GM13977 (cell line): ENCODE data around the gene SEMA4B.
A peak's percentile ranks its signal among the peaks of the same experiment; 100 is the strongest.

ENCODE experiments used
- DNase-seq: peaks from one replicate; pipeline ENCODE4 v3.0.0; 2012; ENCODE audit warnings: low spot score
- in situ Hi-C: fragments of 300-500 bp; cut with MboI; formaldehyde crosslinking; loops from one replicate; pipeline ENCODE4 v1.12.0; 2022; ENCODE audit warnings: low sequenced_read_pairs, low pct_unique_long_range_greater_than_20kb, mixed read lengths, inconsistent platforms; ENCODE audit not compliant: unreplicated experiment
- TF ChIP-seq, protein P1 (sequence below): IDR thresholded peaks from 2 replicates; pipeline ENCODE4 v1.5.1; 2012; ENCODE audit warnings: mild to moderate bottlenecking, control low read depth; ENCODE audit not compliant: insufficient read depth; ENCODE audit errors: extremely low read depth, missing control alignments

The SEMA4B gene

DNA sequence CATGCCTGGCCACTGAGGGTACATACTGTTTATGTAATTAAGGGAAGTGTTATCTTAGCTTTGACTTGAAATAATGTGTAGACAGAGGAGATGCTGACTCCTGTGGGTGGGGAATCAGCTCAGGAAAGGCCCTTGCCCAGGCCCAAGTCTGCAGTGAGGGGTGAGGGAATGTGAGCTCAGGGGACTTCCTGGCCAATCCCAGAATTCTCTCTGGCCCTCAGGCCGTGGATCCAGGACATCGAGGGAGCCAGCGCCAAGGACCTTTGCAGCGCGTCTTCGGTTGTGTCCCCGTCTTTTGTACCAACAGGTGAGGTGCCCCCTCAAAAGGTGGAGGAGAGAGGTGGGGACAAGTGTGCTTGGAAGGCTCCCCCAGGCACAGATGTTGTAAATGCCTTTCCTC, 26.2 kb downstream of the SEMA4B start:
- in situ Hi-C loops = no loop called here
- DNase-seq = no peak
- TF ChIP-seq, protein P1, sequence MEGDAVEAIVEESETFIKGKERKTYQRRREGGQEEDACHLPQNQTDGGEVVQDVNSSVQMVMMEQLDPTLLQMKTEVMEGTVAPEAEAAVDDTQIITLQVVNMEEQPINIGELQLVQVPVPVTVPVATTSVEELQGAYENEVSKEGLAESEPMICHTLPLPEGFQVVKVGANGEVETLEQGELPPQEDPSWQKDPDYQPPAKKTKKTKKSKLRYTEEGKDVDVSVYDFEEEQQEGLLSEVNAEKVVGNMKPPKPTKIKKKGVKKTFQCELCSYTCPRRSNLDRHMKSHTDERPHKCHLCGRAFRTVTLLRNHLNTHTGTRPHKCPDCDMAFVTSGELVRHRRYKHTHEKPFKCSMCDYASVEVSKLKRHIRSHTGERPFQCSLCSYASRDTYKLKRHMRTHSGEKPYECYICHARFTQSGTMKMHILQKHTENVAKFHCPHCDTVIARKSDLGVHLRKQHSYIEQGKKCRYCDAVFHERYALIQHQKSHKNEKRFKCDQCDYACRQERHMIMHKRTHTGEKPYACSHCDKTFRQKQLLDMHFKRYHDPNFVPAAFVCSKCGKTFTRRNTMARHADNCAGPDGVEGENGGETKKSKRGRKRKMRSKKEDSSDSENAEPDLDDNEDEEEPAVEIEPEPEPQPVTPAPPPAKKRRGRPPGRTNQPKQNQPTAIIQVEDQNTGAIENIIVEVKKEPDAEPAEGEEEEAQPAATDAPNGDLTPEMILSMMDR = no peak

DNA sequence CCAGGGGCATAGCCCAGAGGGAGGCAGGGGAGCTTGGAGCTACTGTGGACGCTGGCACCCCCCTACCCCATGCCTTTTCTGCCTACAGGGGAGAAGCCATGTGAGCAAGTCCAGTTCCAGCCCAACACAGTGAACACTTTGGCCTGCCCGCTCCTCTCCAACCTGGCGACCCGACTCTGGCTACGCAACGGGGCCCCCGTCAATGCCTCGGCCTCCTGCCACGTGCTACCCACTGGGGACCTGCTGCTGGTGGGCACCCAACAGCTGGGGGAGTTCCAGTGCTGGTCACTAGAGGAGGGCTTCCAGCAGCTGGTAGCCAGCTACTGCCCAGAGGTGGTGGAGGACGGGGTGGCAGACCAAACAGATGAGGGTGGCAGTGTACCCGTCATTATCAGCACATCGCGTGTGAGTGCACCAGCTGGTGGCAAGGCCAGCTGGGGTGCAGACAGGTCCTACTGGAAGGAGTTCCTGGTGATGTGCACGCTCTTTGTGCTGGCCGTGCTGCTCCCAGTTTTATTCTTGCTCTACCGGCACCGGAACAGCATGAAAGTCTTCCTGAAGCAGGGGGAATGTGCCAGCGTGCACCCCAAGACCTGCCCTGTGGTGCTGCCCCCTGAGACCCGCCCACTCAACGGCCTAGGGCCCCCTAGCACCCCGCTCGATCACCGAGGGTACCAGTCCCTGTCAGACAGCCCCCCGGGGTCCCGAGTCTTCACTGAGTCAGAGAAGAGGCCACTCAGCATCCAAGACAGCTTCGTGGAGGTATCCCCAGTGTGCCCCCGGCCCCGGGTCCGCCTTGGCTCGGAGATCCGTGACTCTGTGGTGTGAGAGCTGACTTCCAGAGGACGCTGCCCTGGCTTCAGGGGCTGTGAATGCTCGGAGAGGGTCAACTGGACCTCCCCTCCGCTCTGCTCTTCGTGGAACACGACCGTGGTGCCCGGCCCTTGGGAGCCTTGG, 27.0 kb downstream of the SEMA4B start:
- TF ChIP-seq, protein P1 = no peak
- DNase-seq = no peak
- in situ Hi-C loops = no loop called here

DNA sequence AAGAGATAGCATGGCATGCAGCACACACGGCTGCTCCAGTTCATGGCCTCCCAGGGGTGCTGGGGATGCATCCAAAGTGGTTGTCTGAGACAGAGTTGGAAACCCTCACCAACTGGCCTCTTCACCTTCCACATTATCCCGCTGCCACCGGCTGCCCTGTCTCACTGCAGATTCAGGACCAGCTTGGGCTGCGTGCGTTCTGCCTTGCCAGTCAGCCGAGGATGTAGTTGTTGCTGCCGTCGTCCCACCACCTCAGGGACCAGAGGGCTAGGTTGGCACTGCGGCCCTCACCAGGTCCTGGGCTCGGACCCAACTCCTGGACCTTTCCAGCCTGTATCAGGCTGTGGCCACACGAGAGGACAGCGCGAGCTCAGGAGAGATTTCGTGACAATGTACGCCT, 27.8 kb downstream of the SEMA4B start:
- TF ChIP-seq, protein P1 = no peak
- in situ Hi-C loops = no loop called here
- DNase-seq = no peak

DNA sequence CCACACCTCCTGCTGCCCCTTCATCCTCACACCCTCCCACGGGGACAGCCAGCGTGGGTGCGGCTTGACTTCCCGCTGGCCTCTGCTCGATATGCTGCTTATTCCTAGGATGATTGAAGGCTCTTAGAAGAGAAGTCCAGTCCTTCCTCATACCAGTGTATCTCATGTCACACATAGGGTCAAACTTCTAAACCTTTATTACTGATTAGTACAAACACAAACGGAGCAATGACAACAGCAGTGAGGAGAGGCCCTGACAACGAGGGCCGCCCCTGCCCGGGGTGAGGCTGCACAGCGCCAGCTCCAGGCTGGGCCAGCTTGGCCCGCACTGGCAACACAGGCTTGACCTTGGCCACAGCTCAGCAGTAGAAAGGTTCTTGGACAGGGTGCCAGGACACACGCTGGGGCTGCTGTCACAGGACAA, 29.0 kb downstream of the SEMA4B start:
- in situ Hi-C loops = no loop called here
- TF ChIP-seq, protein P1 = no peak
- no peak for DNase-seq

DNA sequence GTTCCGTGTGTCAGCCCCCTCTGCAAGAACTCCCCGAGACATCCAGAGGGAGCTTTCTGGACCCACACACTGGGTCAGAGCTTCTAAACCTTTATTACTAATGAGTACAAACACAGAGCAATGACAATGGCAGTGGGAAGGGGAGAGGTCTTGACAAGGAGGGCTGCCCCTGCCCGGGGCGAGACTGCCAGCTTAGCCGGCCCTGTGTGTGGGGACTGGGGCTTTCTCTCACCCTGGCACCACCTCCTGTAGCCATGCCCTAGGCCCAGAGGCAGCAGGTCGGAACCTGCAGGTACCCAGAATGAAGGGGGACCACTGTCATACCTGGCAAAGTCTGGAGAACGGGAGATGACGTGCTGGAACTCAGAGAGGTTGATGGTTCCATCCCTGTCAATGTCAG, 29.5 kb downstream of the SEMA4B start:
- TF ChIP-seq, protein P1 = no peak
- DNase-seq = no peak
- in situ Hi-C loops = no loop called here

DNA sequence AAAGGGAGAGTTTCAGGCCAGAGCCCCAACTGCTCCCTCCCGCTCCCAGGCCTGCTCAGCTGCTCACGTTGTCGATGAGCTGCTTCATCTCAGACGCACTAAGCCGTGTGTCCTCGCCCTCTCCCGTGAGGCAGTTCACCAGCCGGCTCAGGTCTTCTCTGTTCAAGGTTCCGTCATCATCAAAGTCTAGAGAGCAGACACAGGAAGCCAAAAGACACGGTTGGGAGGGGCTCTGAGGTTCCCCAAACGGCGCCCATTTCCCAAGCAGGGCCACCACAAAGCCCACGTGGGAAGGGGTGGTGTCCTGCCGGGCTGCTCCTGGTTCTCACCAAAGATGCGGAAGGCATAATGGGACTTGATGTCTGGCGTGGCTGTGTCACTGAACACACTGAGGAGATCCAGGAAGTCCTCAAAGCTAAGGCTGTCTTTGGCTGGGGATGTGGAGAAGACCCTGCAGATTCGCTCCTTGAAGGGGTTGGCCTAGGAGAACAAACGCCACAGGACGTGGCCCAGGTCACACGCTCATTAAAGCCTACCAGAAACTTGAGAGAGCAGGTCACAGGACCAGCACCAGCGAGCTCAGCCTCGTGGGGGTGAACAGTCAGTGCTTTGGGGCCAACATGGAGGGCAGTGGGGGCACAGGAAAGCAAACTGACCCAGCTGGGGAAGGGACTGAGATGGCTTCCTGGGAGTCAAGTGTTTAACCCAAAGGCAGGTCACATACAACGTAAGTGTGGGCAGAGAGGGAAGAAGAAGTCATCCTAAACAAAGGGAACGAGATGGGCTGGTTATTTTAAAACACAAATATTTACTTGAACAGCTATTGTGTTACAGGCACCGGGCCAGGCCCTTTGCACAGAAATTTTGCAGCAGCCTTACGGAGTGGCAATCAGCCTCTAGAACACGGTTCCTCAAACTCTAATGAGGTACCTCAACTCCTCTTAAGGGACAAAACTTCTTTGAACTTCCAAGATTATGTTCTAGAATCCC, 30.2 kb downstream of the SEMA4B start:
- in situ Hi-C loops = no loop called here
- DNase-seq = peak; percentile 77
- TF ChIP-seq, protein P1 = no peak
